D721Med (cell line): ENCODE results near the gene TPMT.

Source experiments
- DNase-seq: peaks from one replicate; pipeline ENCODE4 v3.0.0; 2011; ENCODE audit warnings: low spot score; ENCODE audit not compliant: insufficient read length
- FAIRE-seq: peaks from 2 replicates; lab custom pipeline; 2011; peaks lifted over from hg19 to GRCh38; lab: Jason Lieb, UNC
- TF ChIP-seq, protein P1 (sequence below): IDR thresholded peaks from 2 replicates; pipeline ENCODE4 v1.5.1; 2012; ENCODE audit warnings: mild to moderate bottlenecking, control low read depth; ENCODE audit not compliant: insufficient read depth; ENCODE audit errors: missing control alignments

The TPMT gene

DNA sequence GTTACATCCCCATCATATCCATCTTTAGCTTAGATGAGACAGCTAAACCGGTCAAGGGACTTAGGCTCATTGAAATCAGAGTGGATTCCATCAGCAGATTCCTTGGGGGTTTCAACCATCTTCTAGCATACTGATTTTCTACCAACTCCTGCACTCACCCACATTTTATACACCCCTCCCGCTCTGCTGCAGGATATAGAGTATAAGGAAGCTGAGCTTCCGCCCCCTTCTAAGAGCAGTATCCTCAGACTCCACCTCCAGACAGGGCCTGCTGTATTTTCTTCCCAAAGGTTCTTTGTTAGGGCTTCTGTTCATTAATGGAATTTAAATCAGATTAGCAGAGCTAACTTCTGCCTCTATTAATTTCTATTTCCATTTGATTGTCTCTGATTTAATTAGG is 22.5 kb downstream of the TPMT start:
- FAIRE-seq = no peak
- TF ChIP-seq, protein P1, sequence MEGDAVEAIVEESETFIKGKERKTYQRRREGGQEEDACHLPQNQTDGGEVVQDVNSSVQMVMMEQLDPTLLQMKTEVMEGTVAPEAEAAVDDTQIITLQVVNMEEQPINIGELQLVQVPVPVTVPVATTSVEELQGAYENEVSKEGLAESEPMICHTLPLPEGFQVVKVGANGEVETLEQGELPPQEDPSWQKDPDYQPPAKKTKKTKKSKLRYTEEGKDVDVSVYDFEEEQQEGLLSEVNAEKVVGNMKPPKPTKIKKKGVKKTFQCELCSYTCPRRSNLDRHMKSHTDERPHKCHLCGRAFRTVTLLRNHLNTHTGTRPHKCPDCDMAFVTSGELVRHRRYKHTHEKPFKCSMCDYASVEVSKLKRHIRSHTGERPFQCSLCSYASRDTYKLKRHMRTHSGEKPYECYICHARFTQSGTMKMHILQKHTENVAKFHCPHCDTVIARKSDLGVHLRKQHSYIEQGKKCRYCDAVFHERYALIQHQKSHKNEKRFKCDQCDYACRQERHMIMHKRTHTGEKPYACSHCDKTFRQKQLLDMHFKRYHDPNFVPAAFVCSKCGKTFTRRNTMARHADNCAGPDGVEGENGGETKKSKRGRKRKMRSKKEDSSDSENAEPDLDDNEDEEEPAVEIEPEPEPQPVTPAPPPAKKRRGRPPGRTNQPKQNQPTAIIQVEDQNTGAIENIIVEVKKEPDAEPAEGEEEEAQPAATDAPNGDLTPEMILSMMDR = no peak
- no peak for DNase-seq

DNA sequence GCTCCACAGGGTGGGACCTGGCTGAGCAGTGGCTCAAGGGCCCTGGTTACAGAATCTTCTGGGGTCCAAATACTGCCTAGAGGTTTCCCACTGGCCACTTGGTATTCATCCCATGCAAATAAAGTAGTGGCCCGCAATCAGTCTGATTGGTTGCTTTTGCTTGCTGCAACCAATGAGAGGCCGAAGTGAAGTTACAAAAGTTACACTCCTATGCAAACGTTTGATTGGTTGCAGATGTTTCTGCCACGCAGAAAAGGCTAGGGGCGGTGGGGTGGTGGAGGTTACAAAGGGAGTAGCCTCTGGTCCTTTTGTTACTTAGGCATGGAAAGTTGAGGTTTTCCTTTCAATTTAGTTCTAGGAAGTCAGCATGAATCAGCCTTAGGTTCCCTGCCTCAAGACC is 28.8 kb downstream of the TPMT start:
- TF ChIP-seq, protein P1 = no peak
- DNase-seq = no peak
- no peak for FAIRE-seq

DNA sequence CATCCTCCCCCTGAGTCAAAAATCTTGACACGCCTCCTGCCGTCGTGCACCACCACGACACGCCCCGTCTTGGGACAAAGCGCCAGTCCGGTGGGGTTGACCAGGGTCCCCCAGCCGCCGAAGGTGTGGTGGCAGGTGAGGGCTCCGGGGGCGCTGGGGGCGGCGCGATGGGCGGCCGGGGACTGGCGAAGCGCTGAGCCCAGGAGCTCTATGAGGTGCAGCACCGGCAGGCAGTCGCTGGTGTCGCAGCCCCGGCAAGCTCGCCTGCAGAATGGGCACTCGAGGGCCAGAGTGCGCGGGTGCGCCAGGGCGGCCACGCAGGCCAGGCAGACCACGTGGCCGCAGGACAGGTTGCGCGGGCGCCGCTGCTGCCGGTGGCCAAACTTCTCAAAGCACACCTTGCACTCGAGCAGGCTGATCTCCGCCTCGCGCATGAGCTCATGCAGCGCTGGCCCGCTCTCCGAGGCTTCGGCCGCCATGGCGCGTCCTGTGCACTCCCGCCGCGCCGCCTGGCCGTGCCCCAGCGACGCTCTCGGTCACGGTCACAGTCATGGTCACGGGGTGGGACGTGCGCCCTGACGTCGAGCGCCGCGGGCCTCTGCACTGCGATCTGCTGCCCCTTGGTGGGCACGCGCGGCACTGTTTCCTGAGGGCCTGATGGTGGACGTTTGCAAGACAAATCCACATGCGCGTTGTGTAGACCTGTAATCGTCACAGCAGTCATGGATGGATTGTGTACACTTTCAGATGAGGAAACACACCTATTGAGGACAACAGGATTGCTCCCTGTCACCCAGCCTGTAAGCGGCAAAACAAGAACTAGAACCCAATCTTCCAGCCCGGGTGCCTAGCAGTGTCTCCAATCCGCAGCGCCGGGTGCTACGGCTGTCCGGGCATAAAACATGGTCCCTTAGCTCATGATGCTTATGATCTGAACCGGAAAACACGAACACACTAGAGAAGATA is 32.5 kb downstream of the TPMT start, which contains the start of gene NHLRC1:
TSS of gene NHLRC1 (minus strand) at position 550 of the 966 bp plus-strand sequence. CDS start at position 479, 71 bp downstream.
- TF ChIP-seq, protein P1 = no peak
- FAIRE-seq = no peak
- no peak for DNase-seq

DNA sequence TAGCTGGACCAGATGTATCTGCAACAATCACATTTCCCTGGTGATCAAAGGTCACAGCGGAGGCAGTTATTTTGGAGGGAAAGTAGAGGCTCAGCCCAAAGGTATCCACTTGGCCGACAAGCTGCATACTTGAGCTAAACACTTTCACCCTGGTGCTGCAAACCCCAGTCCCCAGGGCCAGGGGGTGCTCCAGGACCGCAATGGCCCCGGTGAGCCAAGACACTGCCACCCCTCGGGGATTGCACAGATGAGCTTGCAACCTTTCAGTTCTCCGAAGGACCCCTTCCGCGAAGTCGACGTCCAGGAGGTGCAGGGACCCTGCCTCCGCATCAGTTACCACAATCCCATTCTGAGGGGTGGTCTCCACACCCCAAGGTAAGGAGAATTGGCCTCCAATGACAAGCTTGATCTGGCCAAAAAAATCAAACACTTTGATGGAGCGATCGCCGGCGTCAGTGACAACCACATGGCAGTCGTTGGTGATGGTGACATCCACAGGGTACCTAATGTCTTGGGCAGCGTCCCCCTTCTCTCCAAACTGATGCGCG is 33.2 kb downstream of the TPMT start:
- DNase-seq (no peak), FAIRE-seq (no peak)
- TF ChIP-seq, protein P1 = no peak

DNA sequence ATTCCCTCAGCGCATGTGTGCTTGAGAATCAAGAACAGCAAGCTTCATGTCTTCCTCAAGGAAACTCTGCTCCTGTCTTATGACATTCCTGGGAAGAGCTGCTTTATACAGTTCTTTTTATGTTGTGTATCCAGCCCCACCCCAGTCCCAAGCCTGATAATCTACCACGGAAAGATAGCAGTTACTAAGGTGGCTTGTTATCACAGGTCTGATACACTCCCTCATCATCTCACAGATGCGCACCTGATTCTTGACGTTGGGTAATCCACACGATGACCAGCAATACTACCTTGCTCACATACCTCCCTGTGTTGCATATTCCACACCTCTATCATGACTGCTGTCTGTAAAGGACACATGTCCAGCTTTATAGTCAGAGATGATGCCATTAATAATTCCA is 35.6 kb downstream of the TPMT start:
- TF ChIP-seq, protein P1 = no peak

DNA sequence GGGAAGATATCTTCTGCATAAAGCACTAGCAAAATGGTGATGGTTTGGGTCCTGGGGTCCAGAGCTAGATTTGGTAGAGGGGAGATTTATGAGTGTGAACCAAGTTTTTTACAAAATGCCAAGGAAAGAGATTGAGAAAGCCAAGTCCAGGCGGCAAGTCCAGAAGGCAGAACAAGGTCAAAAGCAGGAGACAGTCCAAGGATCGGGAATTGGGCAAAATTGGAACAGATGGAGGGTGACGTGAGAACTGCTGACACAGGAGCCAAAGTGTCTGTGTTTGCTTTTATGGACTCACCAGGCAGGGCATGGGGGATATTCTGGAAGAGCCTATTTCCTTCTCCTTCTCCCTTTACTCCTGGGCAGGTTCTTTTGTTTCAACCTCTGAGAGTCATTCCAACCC is 36.5 kb downstream of the TPMT start:
- TF ChIP-seq, protein P1 = no peak
- DNase-seq = no peak
- FAIRE-seq = no peak

More for the DNA sequence above, 35.6 kb downstream of the TPMT start:
- DNase-seq (no peak), FAIRE-seq (no peak)
